Erythroblast (primary cell): Measurements from ENCODE around the gene NRXN3.

Experiments used
- GATA1 ChIP-seq: IDR thresholded peaks from 2 replicates; pipeline ENCODE4 v1.6.1; 2011; ENCODE audit warnings: low read depth, mild to moderate bottlenecking, control low read depth, low read length, moderate library complexity
- POLR2A ChIP-seq: IDR thresholded peaks from 2 replicates; pipeline ENCODE4 v1.6.1; 2011; ENCODE audit warnings: mild to moderate bottlenecking, low read length

GRCh38 chr14:78947681-78948080 is 777.5 kb downstream of the NRXN3 start:
- TF ChIP-seq POLR2A (no peak), GATA1 (no peak)
